NK-92 (cell line): ENCODE results near the gene NRAP.

ENCODE experiments used
- DNase-seq: peaks from one replicate; lab custom pipeline; 2025; ENCODE audit not compliant: unreplicated experiment; lab: John Stamatoyannopoulos, UW

Gene NRAP

DNA sequence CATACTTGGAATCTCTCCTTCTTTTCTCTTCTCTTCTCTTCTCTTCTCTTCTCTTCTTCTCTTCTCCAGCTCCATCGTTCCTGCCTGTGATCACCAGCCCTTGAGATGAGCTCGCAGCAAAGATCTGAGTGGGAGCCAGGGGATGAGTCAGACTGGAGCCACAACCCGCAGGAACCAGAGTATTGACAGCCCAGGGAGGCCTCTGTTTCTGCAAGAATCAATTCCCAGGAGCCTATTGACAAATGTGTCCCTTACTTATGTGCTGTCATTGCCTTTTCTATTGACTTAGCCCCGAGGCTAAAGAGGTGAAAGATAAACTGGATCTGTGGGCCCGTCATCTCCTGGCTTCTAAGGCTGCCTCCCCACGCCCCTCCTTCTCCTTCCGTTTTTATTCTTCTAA is 124.1 kb downstream of the NRAP start:
- DNase-seq: no peak
